GM12872 (cell line): Measurements from ENCODE around the gene ANKRD26.

Experiments used
- CTCF ChIP-seq: IDR thresholded peaks from 3 replicates; pipeline ENCODE4 v1.5.1; 2011; ENCODE audit warnings: low read depth, mild to moderate bottlenecking, low read length, moderate library complexity; ENCODE audit not compliant: insufficient read depth

Gene ANKRD26

GRCh38 chr10:27104919-27105318 is 4.6 kb upstream of the ANKRD26 start:
- no peak for TF ChIP-seq CTCF

- no peak for TF ChIP-seq CTCF
Measured at GRCh38 chr10:27100813-27101347, 586 bp upstream of the ANKRD26 start.

GRCh38 chr10:27099448-27099847 is 846 bp downstream of the ANKRD26 start:
- no peak for TF ChIP-seq CTCF

- TF ChIP-seq CTCF: no peak
Measured at GRCh38 chr10:27088119-27089044, 11.9 kb downstream of the ANKRD26 start.

GRCh38 chr10:27072436-27073114 is 27.7 kb downstream of the ANKRD26 start:
- TF ChIP-seq CTCF: no peak

- no peak for TF ChIP-seq CTCF
Measured at GRCh38 chr10:27068217-27068891, 31.9 kb downstream of the ANKRD26 start.

- no peak for TF ChIP-seq CTCF
Measured at GRCh38 chr10:27065084-27065483, 35.2 kb downstream of the ANKRD26 start.
